HCT116 (cell line): ENCODE results near the gene SUGP2. TPM values are rescaled to one million over a fixed set of nuclear protein-coding genes. Genes with fewer than 3 reads are reported as not detected.

Experiments used
- ATAC-seq: fragments of 200-7000 bp; cut with Tn5 transposase; 2 replicates; pipeline ENCODE4 v1.9.1; 2020; ENCODE audit warnings: mild to moderate bottlenecking, moderate library complexity
- BruUV-seq: library from RNA; stranded (reverse); fragments of 400-500 nt; replicated peaks from 2 replicates; lab custom pipeline; 2021; lab: Mats Ljungman, UMichigan
- CTCF ChIA-PET: fragments of 300-600 bp; sonication (Branson Sonifier 250); formaldehyde crosslinking; loops from one replicate; lab custom pipeline; 2021; ENCODE audit warnings: antibody characterized with exemption; lab: Charles Lee
- POLR2A ChIA-PET: fragments of 300-600, 350-600 bp; sonication (Branson Sonifier 250); formaldehyde crosslinking; loops from one replicate; lab custom pipeline; 2021; ENCODE audit warnings: antibody characterized with exemption; lab: Charles Lee
- RAD21 ChIA-PET, 2 experiments: fragments of 300-600 bp; sonication (Branson Sonifier 250); formaldehyde crosslinking; loops; one replicate each; lab custom pipeline; 2023; ENCODE audit warnings: low total read pairs in 2 of 2; ENCODE audit not compliant: uncharacterized antibody in 2 of 2, unreplicated experiment in 2 of 2, low non-redundant PET in 1 of 2; lab: Charles Lee
- DNase-seq: peaks from one replicate; pipeline ENCODE4 v3.0.0-alpha.2; 2010; ENCODE audit warnings: low read depth, low spot score
- H2AFZ ChIP-seq: fragments of 200-600 bp; shearing (Covaris generic), sonication (generic); 2 replicates; pipeline ENCODE4 v1.6.1; 2017; ENCODE audit warnings: low read depth, mixed run types, mixed read lengths, antibody characterized with exemption, low read length; ENCODE audit not compliant: poor library complexity, severe bottlenecking
- H3K27ac ChIP-seq: 2 replicates; pipeline ENCODE4 v1.5.1; 2012; ENCODE audit warnings: low read depth, low read length
- H3K27me3 ChIP-seq: fragments of 200-600 bp; sonication (generic); 2 replicates; pipeline ENCODE4 v1.6.1; 2016; ENCODE audit warnings: mixed run types, low read length, mixed read lengths; ENCODE audit not compliant: insufficient read depth
- H3K36me3 ChIP-seq, 2 experiments: fragments of 200-500 bp in 1 of 2; fragments of 200-600 bp in 1 of 2; sonication (Bioruptor generic) in 1 of 2; sonication (generic) in 1 of 2; 2 replicates each; pipeline versions ENCODE4 v1.5.1 to v1.6.1; 2014 to 2016; ENCODE audit warnings: low read length in 2 of 2, inconsistent platforms in 1 of 2, mixed read lengths in 1 of 2, mixed run types in 1 of 2; ENCODE audit not compliant: insufficient read depth in 2 of 2, control insufficient read depth in 1 of 2
- H3K4me1 ChIP-seq, 2 experiments: fragments of 200-600 bp in 1 of 2; sonication (generic) in 1 of 2; 2 replicates each; pipeline versions ENCODE4 v1.5.1 to v1.6.1; 2012 to 2017; ENCODE audit warnings: low read length in 2 of 2, inconsistent platforms in 1 of 2, mild to moderate bottlenecking in 1 of 2, mixed read lengths in 1 of 2, mixed run types in 1 of 2, moderate library complexity in 1 of 2; ENCODE audit not compliant: insufficient read depth in 2 of 2, control insufficient read depth in 1 of 2
- H3K4me2 ChIP-seq: fragments of 200-600 bp; sonication (generic); 2 replicates; pipeline ENCODE4 v1.6.1; 2017; ENCODE audit warnings: mixed run types, low read length, mixed read lengths
- H3K4me3 ChIP-seq, 2 experiments: fragments of 200-600 bp in 1 of 2; sonication (generic) in 1 of 2; replicated peaks in 1 of 2; 2 replicates each; pipeline ENCODE4 v1.5.1; 2011 to 2016; ENCODE audit warnings: low read length in 2 of 2, control low read depth in 1 of 2, low read depth in 1 of 2, mild to moderate bottlenecking in 1 of 2, mixed read lengths in 1 of 2, mixed run types in 1 of 2
- H3K79me2 ChIP-seq: fragments of 200-600 bp; sonication (generic); 2 replicates; pipeline ENCODE4 v1.6.1; 2017; ENCODE audit warnings: mild to moderate bottlenecking, mixed run types, low read length, moderate library complexity, mixed read lengths; ENCODE audit not compliant: insufficient read depth
- H3K9ac ChIP-seq: fragments of 200-600 bp; sonication (generic); 2 replicates; pipeline ENCODE4 v1.6.1; 2016; ENCODE audit warnings: low read length, mixed read lengths
- H3K9me2 ChIP-seq: fragments of 200-600 bp; sonication (generic), shearing (Covaris generic); 2 replicates; pipeline ENCODE4 v1.6.1; 2017; ENCODE audit warnings: mixed run types, mild to moderate bottlenecking, moderate library complexity; ENCODE audit not compliant: insufficient read depth
- H3K9me3 ChIP-seq, 2 experiments: fragments of 200-500 bp in 1 of 2; fragments of 200-600 bp in 1 of 2; sonication (Bioruptor generic) in 1 of 2; sonication (generic) in 1 of 2; 2 replicates each; pipeline ENCODE4 v1.6.1; 2014 to 2017; ENCODE audit warnings: low read length in 2 of 2, mixed read lengths in 2 of 2, inconsistent platforms in 1 of 2, low read depth in 1 of 2, mild to moderate bottlenecking in 1 of 2, mixed run types in 1 of 2, moderate library complexity in 1 of 2; ENCODE audit not compliant: control insufficient read depth in 1 of 2, insufficient read depth in 1 of 2
- H4K20me1 ChIP-seq: fragments of 200-600 bp; sonication (generic), shearing (Covaris generic); 2 replicates; pipeline ENCODE4 v1.6.1; 2017; ENCODE audit warnings: mixed run types, mild to moderate bottlenecking, moderate library complexity; ENCODE audit not compliant: insufficient read depth
- ATF3 ChIP-seq: IDR thresholded peaks from 2 replicates; pipeline ENCODE4 v1.6.1; 2012
- CEBPB ChIP-seq: IDR thresholded peaks from 2 replicates; pipeline ENCODE4 v1.6.1; 2012; ENCODE audit warnings: low read depth
- ELF1 ChIP-seq: IDR thresholded peaks from 2 replicates; pipeline ENCODE4 v1.6.1; 2012; ENCODE audit warnings: low read depth, borderline replicate concordance
- EZH2 ChIP-seq: fragments of 200-600 bp; sonication (generic); IDR thresholded peaks from 2 replicates; pipeline ENCODE4 v1.6.1; 2017; ENCODE audit warnings: antibody characterized with exemption, mixed run types
- EZH2phosphoT487 ChIP-seq: fragments of 200-600 bp; IDR thresholded peaks from 2 replicates; pipeline ENCODE4 v1.6.1; 2018; ENCODE audit warnings: antibody characterized with exemption, borderline replicate concordance
- JUND ChIP-seq: IDR thresholded peaks from 2 replicates; pipeline ENCODE4 v1.6.1; 2012
- MAX ChIP-seq: IDR thresholded peaks from 2 replicates; pipeline ENCODE4 v1.6.1; 2012
- POLR2A ChIP-seq: IDR thresholded peaks from 2 replicates; pipeline ENCODE4 v1.7.0; 2011; ENCODE audit warnings: borderline replicate concordance; ENCODE audit not compliant: insufficient read depth, insufficient read length; ENCODE audit errors: extremely low read depth
- SP1 ChIP-seq: IDR thresholded peaks from 2 replicates; pipeline ENCODE4 v1.6.1; 2012; ENCODE audit warnings: low read depth
- SRF ChIP-seq: IDR thresholded peaks from 2 replicates; pipeline ENCODE4 v1.6.1; 2012; ENCODE audit warnings: low read depth
- TCF7L2 ChIP-seq: IDR thresholded peaks from 2 replicates; pipeline ENCODE4 v1.7.0; 2011; ENCODE audit warnings: borderline replicate concordance, inconsistent platforms; ENCODE audit not compliant: insufficient read depth, insufficient read length; ENCODE audit errors: extremely low read depth
- ZFX ChIP-seq: fragments of 450-650 bp; IDR thresholded peaks from 2 replicates; pipeline ENCODE4 v1.6.1; 2017
- ZNF274 ChIP-seq: fragments of 200-500 bp; sonication (Bioruptor generic); IDR thresholded peaks from 2 replicates; pipeline ENCODE4 v1.6.1; 2014; ENCODE audit warnings: mild to moderate bottlenecking, low read depth, low read length, inconsistent platforms
- intact Hi-C: fragments of 100-400 bp; cut with micrococcal nuclease; formaldehyde crosslinking; loops from 2 replicates; pipeline ENCODE4 v1.10.0; 2022
- total RNA-seq: library from RNA; stranded (reverse); gene quantifications from one replicate; pipeline ENCODE4 v1.2.1, GENCODE V29; 2021; ENCODE audit not compliant: unreplicated experiment

The SUGP2 gene
- total RNA-seq, 1 experiment from 2014 or later = 82.4 TPM

GRCh38 chr19:18989316-18989715 lies 44.0 kb downstream of the SUGP2 start:
- H3K4me1 ChIP-seq = peaks cover 0 to 9% of the 10 kb centered on the region in 2 experiments; a peak in 1 of 4 replicates
- RAD21 ChIA-PET = interaction anchor here in 1 of 2 experiments (0.6 kb wide), 1 partner anchor 18 kb away, joined by 3 read pairs; no protein-coding TSS in a partner anchor
- no peak overlapping the region for H3K4me2 ChIP-seq
- no peaks in the 10 kb centered on the region for H3K27me3 ChIP-seq
- TF ChIP-seq TCF7L2 (no peak), EZH2 (no peak), ZFX (no peak), MAX (no peak), SRF (no peak), SP1 (no peak), CEBPB (no peak), ATF3 (no peak), EZH2phosphoT487 (no peak), JUND (no peak), POLR2A (no peak), ZNF274 (no peak), ELF1 (no peak)
- CTCF ChIA-PET = no interaction called here
- intact Hi-C loops = no loop called here
- POLR2A ChIA-PET = no interaction called here
- H3K36me3 ChIP-seq = peaks cover 21 to 28% of the 10 kb centered on the region in 2 experiments; a peak in 3 of 4 replicates
- H3K27ac ChIP-seq = no peak overlapping the region
- ATAC-seq (no peak), DNase-seq (no peak)
- H3K9me3 ChIP-seq = no peaks in the 10 kb centered on the region
- H4K20me1 ChIP-seq = no peaks in the 10 kb centered on the region
- no peak overlapping the region for H3K9ac ChIP-seq
- H3K79me2 ChIP-seq = no peaks in the 10 kb centered on the region
- no peak overlapping the region for H2AFZ ChIP-seq
- H3K4me3 ChIP-seq = no peak overlapping the region
- no TSS peak for BruUV-seq
- no peaks in the 10 kb centered on the region for H3K9me2 ChIP-seq
